Natural killer cell (primary cell): ENCODE measurements around the gene SPDYE16. TPM values are rescaled to one million over a fixed set of nuclear protein-coding genes. Genes with fewer than 3 reads are reported as not detected.
A peak's percentile ranks its signal among the peaks of the same experiment; 100 is the strongest.
"Not testable (repeated sequence)": the region's sequence is repeated elsewhere in the genome, so short reads cannot be mapped to it uniquely, and the experiment has no call there.

ENCODE experiments used
- ATAC-seq, 3 donors: fragments of 150-1000 bp in 2 of 3; fragments of 200-7000 bp in 1 of 3; cut with Tn5 transposase; 1 replicate in 1 of 3; 2 replicates in 2 of 3; pipeline ENCODE4 v1.10.0; 2021; ENCODE audit warnings: mild to moderate bottlenecking in 2 of 3, moderate library complexity in 2 of 3
- DNase-seq, 2 donors: peaks; one replicate each; pipeline versions ENCODE4 v3.0.0 to v3.0.0-alpha.2; 2013 to 2021; ENCODE audit warnings: mixed read lengths in 1 of 2
- H3K27ac ChIP-seq: one replicate; pipeline ENCODE4 v1.5.1; 2013; ENCODE audit warnings: mild to moderate bottlenecking, low read length
- H3K27me3 ChIP-seq: one replicate; pipeline ENCODE4 v1.6.1; 2013; ENCODE audit warnings: low read length; ENCODE audit not compliant: control insufficient read depth, insufficient read depth
- H3K36me3 ChIP-seq: one replicate; pipeline ENCODE4 v1.6.1; 2013; ENCODE audit warnings: low read length; ENCODE audit not compliant: control insufficient read depth, insufficient read depth
- H3K4me1 ChIP-seq: one replicate; pipeline ENCODE4 v1.6.1; 2013; ENCODE audit warnings: low read length; ENCODE audit not compliant: control insufficient read depth, insufficient read depth
- H3K4me3 ChIP-seq: one replicate; pipeline ENCODE4 v1.5.1; 2013; ENCODE audit warnings: low read length
- H3K9me3 ChIP-seq: one replicate; pipeline ENCODE4 v1.6.1; 2013; ENCODE audit warnings: low read length; ENCODE audit not compliant: control insufficient read depth, insufficient read depth
- H3K27ac Mint-ChIP-seq, 2 donors: one replicate each; pipeline ENCODE4 v1.8.0; 2022; ENCODE audit warnings: mild to moderate bottlenecking in 2 of 2, mixed read lengths in 2 of 2, moderate library complexity in 1 of 2
- H3K27me3 Mint-ChIP-seq, 2 donors: one replicate each; pipeline ENCODE4 v1.8.0; 2022; ENCODE audit warnings: low read depth in 2 of 2, mixed read lengths in 2 of 2
- H3K36me3 Mint-ChIP-seq: one replicate; pipeline ENCODE4 v1.8.0; 2022; ENCODE audit warnings: mixed read lengths
- H3K4me1 Mint-ChIP-seq, 2 donors: one replicate each; pipeline ENCODE4 v1.8.0; 2022; ENCODE audit warnings: mixed read lengths in 2 of 2
- H3K4me3 Mint-ChIP-seq: one replicate; pipeline ENCODE4 v1.8.0; 2022; ENCODE audit warnings: mild to moderate bottlenecking, moderate library complexity, mixed read lengths
- H3K9me3 Mint-ChIP-seq, 2 donors: one replicate each; pipeline ENCODE4 v1.8.0; 2022; ENCODE audit warnings: mixed read lengths in 2 of 2
- WGBS: methylation state at CpG from one replicate; pipeline ENCODE4 v1.1.7; 2013; ENCODE audit warnings: missing lambda C conversion rate; ENCODE audit not compliant: insufficient coverage; 5-methylcytosine and 5-hydroxymethylcytosine counted together
- intact Hi-C: fragments of 100-400 bp; cut with micrococcal nuclease; formaldehyde crosslinking; loops from one replicate; pipeline ENCODE4 v1.14.2; 2022
- total RNA-seq, 4 donors: library from RNA; stranded (reverse); fragments of 120-200 nt in 1 of 4; gene quantifications; one replicate each; pipeline versions ENCODE4 v1.2.3 to v1.2.4, GENCODE V29; 2013 to 2022

The SPDYE16 gene, protein sequence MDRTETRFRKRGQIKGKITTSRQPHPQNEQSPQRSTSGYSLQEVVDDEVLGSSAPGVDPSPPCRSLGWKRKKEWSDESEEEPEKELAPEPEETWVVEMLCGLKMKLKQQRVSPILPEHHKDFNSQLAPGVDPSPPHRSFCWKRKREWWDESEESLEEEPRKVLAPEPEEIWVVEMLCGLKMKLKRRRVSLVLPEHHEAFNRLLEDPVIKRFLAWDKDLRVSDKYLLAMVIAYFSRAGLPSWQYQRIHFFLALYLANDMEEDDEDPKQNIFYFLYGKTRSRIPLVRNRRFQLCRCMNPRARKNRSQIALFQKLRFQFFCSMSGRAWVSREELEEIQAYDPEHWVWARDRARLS
- total RNA-seq: 1 to 10 TPM in 1 of 3 donors, under 1 TPM in 1, not detected in 1; 0.32 to 1.4 TPM
- total RNA-seq (2013): 0.27 TPM

DNA sequence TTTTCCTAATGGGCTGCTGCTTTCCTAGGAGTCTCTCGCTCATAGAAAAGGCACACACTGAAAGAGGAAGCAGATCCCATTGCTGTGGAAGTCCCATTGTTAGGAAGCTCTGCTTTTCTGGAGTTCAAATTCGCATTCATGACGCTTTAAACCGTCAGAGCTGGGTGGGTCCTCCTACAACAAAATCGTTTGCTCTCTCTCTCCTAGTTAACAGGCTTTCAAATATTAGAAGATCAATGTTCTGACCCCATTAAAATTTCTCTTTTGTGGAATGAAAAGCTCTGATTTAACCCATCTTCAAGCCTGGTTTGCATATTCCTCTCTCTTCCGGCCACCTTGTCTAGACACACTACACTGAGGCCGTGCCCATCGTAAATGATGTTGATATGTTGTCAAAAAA is at the start of gene SPDYE16:
Gene SPDYE16, minus strand, starts transcription at position 101 of the 400 bp plus-strand sequence. CDS start 1,838 bp downstream, outside the sequence.
- not testable (repeated sequence) for ATAC-seq, H3K27me3 Mint-ChIP-seq, H3K9me3 Mint-ChIP-seq

GRCh38 chr7:76592694-76593093 is 49.6 kb upstream of the SPDYE16 start:
- H3K4me1 Mint-ChIP-seq: peaks cover 29 to 33% of the 10 kb centered on the region in 2 donors
- H3K36me3 Mint-ChIP-seq, H3K4me3 Mint-ChIP-seq, ATAC-seq, H3K27me3 ChIP-seq, DNase-seq, H3K4me3 ChIP-seq, H3K9me3 ChIP-seq, H3K9me3 Mint-ChIP-seq, H3K27ac ChIP-seq, H3K36me3 ChIP-seq, intact Hi-C loops, H3K27ac Mint-ChIP-seq, H3K4me1 ChIP-seq, H3K27me3 Mint-ChIP-seq: not testable (repeated sequence)
- no CpG with 5 or more reads among the region's 2 CpGs for WGBS

More for the DNA sequence above, at the start of gene SPDYE16:
- H3K36me3 Mint-ChIP-seq, H3K27ac Mint-ChIP-seq, DNase-seq, H3K4me3 ChIP-seq, H3K4me3 Mint-ChIP-seq, H3K27ac ChIP-seq, H3K9me3 ChIP-seq, intact Hi-C loops, H3K36me3 ChIP-seq, H3K4me1 Mint-ChIP-seq, H3K27me3 ChIP-seq, H3K4me1 ChIP-seq: not testable (repeated sequence)
- WGBS: no CpG with 5 or more reads among the region's 8 CpGs

DNA sequence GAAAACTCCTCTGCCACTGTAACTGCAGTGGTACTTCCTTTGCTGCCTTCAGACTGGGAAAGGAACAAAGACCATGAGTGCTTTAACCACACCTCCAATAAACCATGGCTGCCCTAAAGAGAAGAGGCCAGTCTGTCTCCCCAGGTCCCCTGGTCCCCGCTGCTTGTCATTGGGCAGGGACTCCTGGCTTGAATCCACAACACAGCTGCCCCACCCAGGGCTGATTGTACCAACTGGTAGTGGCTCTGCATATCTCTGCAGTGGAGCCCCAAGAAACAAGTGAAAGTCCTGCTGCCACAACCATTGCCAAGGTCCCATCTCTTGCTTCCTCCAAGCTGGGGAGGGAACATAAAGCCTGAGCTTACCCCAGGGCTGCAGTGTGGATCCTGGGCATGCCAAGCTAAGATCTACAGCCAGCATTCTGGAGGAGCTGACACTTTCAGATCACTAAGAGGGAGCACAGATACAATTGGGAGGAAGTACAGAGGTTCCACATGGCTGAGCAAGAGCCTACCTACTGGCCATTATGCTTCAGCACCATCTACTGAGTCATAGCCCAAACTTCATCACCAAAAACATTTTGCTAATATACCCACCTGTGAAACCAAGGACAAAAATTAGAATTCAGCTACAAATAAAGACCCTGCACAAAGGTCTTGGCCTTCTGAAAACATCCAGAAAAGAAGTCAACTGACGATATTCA is 48.7 kb upstream of the SPDYE16 start:
- H3K36me3 Mint-ChIP-seq, H3K27me3 ChIP-seq, ATAC-seq, intact Hi-C loops, H3K27me3 Mint-ChIP-seq, H3K4me1 ChIP-seq, DNase-seq, H3K27ac Mint-ChIP-seq, H3K4me3 ChIP-seq, H3K36me3 ChIP-seq, H3K9me3 Mint-ChIP-seq, H3K9me3 ChIP-seq, H3K27ac ChIP-seq, H3K4me3 Mint-ChIP-seq: not testable (repeated sequence)
- 72% methylated on average over 2 of the region's 2 CpGs for WGBS
- peaks cover 31 to 34% of the 10 kb centered on the region in 2 donors for H3K4me1 Mint-ChIP-seq

GRCh38 chr7:76591033-76591432 is 47.9 kb upstream of the SPDYE16 start:
- H3K27ac ChIP-seq, intact Hi-C loops, H3K4me3 ChIP-seq, ATAC-seq, H3K4me1 ChIP-seq, H3K36me3 ChIP-seq, H3K27ac Mint-ChIP-seq, H3K36me3 Mint-ChIP-seq, H3K4me3 Mint-ChIP-seq, H3K27me3 Mint-ChIP-seq, DNase-seq, H3K9me3 ChIP-seq, H3K27me3 ChIP-seq, H3K9me3 Mint-ChIP-seq: not testable (repeated sequence)
- 100% methylated on average over 1 of the region's 3 CpGs for WGBS
- H3K4me1 Mint-ChIP-seq: peaks cover 27 to 38% of the 10 kb centered on the region in 2 donors

GRCh38 chr7:76588586-76588985 is 45.5 kb upstream of the SPDYE16 start:
- H3K27ac ChIP-seq, H3K4me3 ChIP-seq, H3K27me3 Mint-ChIP-seq, H3K9me3 Mint-ChIP-seq, DNase-seq, H3K36me3 Mint-ChIP-seq, H3K9me3 ChIP-seq, H3K4me1 ChIP-seq, H3K36me3 ChIP-seq, H3K4me3 Mint-ChIP-seq, intact Hi-C loops, H3K27me3 ChIP-seq: not testable (repeated sequence)
- Mint-ChIP-seq H3K27ac (peak overlapping the region; percentile 38 to 77), H3K4me1 (peaks cover 31 to 43% of the 10 kb centered on the region in 2 donors)
- WGBS: no CpG with 5 or more reads among the region's 1 CpG
- ATAC-seq: peak in 1 of 3 donors; percentile 40

DNA sequence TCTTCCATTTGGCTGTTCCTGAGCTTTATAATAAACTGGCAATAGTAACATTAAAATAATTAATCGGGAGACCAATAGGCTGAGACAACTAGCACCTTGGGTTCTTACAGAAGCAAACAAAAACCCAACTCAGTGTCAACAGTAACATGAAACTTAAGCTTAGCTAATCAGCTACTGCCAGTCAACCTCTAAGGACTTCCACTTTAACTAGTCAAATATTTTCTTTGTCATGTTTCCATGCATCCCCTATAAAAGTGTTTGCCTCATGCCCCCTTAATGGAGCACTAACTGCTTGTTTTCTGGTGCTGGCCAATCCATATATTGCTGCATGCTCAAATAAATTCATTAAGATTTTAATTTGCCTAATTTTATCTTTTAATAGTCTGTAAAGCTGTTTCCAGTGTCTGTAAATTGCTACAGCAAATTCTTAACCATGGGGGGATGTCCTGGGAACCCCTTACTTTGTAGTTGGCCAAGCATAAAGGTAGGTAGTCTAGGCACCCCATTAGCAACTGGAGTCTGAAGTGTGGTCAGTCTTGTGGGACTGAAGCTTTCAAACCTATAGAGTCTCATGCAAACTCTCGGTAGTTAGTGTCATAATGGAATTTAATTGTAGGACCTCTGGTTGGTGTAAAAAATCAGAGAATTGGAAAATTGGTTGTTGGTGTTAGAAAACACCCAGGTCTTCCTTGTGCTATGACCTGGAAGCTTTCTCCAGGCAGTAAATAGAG is 43.7 kb upstream of the SPDYE16 start:
- 90% methylated on average over 2 of the region's 2 CpGs for WGBS

DNA sequence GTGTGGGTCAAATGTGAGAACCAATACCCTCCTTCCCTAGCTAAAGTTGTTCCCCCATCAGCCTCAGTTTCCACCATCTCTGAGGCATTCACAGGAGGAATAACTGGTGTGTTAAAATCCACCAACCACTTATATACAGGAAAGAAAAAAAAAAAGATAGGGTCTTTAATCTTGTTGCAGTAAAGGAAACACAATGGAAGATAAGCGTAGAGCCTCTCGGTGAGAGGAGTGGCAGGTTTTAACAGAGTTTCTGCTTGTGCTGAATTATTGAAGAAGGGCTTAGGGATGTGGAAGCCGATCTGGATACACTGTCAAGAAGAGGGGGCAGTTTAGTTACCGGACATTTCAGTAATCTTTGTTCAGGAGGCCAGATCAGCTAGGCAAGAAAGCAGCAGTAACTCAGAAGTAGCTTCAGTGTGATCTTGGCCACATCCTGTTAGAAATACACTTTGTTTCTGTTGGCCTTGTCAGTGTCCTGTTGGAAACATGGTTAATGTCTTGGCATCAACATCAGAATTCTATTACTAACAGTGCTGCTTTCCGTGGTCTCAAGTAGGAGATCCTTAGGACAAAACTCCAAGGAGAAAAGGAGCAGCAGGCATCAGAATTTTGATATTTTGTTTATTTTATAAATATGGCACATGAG is 40.7 kb upstream of the SPDYE16 start:
- 30% methylated on average over 4 of the region's 5 CpGs for WGBS

More for the DNA sequence above, 43.7 kb upstream of the SPDYE16 start:
- DNase-seq, H3K4me1 ChIP-seq, H3K27ac Mint-ChIP-seq, H3K27ac ChIP-seq, H3K36me3 ChIP-seq, intact Hi-C loops, H3K9me3 Mint-ChIP-seq, H3K4me3 Mint-ChIP-seq, H3K27me3 Mint-ChIP-seq, H3K4me3 ChIP-seq, H3K36me3 Mint-ChIP-seq, H3K9me3 ChIP-seq, ATAC-seq, H3K27me3 ChIP-seq: not testable (repeated sequence)
- H3K4me1 Mint-ChIP-seq: peaks cover 36 to 49% of the 10 kb centered on the region in 2 donors

More for the DNA sequence above, 40.7 kb upstream of the SPDYE16 start:
- H3K27me3 Mint-ChIP-seq, H3K27me3 ChIP-seq, H3K9me3 ChIP-seq, intact Hi-C loops, H3K4me1 ChIP-seq, H3K9me3 Mint-ChIP-seq, H3K36me3 Mint-ChIP-seq, H3K36me3 ChIP-seq, H3K4me3 ChIP-seq, H3K27ac ChIP-seq: not testable (repeated sequence)
- peak overlapping the region; percentile 85 for H3K4me3 Mint-ChIP-seq
- peaks cover 41 to 55% of the 10 kb centered on the region in 2 donors for H3K4me1 Mint-ChIP-seq
- H3K27ac Mint-ChIP-seq: peak overlapping the region; percentile 88 to 96
- peak in 1 of 2 donors; percentile 17 for DNase-seq
- ATAC-seq: peak; percentile 65 to 79 (median 76)
